Tibial nerve (tissue), 3 donors: ENCODE data around the gene TEX51.

Source experiments
- CTCF ChIP-seq, 5 experiments: fragments of 200-600 bp in 3 of 5; fragments of 450-650 bp in 2 of 5; sonication (generic) in 3 of 5; IDR thresholded peaks; one replicate each; pipeline ENCODE4 v1.5.1; 2016 to 2019; ENCODE audit warnings: antibody characterized with exemption in 5 of 5, mild to moderate bottlenecking in 3 of 5, moderate library complexity in 2 of 5
- POLR2A ChIP-seq, 2 donors: fragments of 450-650 bp; IDR thresholded peaks; one replicate each; pipeline ENCODE4 v1.6.1; 2017; ENCODE audit warnings: antibody characterized with exemption in 2 of 2, mild to moderate bottlenecking in 2 of 2, moderate library complexity in 2 of 2

- TF ChIP-seq CTCF (IDR thresholded peaks at IDR 0.05) (no peak), POLR2A (IDR thresholded peaks at IDR 0.05) (no peak)
Observed at GRCh38 chr2:126862730-126863129, 36.0 kb upstream of the TEX51 start.
